Ureter (tissue), 1 donor: ENCODE results near the gene NPFF. TPM values are rescaled to one million over a fixed set of nuclear protein-coding genes. Genes with fewer than 3 reads are reported as not detected.
A peak's percentile ranks its signal among the peaks of the same experiment; 100 is the strongest.

Experiments used
- DNase-seq: peaks from one replicate; pipeline ENCODE4 v3.0.0-alpha.2; 2020; ENCODE audit warnings: low spot score
- total RNA-seq: library from RNA; stranded (reverse); gene quantifications from one replicate; pipeline ENCODE4 v1.2.4, GENCODE V29; 2023
- donor health status: DM: yes; HTN: yes; CAD: no.

The NPFF gene
- total RNA-seq, 1 donor from 2014 or later, result not detected

DNA sequence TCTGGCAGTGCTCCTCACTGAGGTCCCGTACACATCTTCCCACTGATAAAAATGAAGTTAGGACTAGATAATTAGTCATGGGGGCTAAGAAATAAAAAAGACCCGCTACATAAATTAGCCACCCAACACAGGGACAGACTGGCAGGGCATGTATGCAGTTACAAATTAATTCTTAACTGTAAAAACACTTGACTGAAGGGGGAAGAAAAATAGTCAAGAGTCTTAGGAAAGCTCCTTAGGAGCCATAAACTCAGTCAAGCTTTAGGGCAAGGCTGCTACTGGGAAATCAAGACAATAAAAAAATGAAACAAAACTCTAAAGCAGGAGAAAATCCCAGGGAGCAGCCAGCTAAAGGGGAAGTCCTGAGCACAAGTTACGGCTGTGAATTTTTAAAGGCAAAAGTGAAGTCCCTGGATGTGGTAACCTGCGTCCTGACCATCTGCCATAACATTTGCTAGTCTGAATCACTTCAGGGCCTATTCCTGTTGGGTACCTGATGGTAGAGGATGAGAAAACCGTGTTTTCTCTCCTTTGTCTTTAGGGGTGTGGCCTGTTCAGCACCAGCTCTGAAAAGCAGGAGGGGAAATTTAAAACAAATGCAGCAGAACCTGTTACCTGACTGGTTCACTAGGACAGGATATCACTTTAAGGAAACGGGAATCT, 7.5 kb upstream of the NPFF start:
- DNase-seq, result no peak

DNA sequence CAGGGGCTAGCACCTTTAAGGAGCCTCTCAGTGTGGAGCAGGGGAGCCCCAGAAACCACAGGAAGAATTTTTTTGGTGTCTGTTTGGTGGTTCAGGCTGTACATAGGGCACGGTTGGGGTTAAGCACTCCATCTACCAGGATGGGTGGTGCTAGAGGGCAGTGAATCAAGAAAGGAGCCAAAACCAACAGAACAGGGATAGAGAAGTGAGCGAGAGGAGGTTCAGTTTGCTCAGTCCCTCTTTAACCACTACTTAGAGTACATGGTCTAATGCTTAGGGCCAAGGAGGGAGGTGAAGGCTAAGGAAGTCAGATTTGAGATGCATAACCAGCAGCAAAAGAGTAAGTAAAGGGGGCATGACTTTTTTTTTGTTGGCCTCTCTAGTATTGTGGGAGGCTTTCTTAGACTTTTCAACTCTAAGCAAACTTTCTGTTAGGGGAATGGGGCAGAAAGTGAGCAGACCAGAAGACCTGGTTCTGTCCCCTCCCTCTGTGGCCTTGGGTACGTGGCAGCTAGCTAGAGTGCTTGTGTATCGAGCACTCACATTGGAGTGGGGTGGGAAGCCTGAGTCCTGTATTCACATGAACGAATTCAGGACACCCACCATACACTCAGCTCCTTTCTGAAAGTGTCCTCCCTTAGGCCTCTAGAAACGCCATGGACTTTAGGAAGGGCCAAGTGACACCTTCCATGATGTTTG, 6.6 kb upstream of the NPFF start:
- no peak for DNase-seq

DNA sequence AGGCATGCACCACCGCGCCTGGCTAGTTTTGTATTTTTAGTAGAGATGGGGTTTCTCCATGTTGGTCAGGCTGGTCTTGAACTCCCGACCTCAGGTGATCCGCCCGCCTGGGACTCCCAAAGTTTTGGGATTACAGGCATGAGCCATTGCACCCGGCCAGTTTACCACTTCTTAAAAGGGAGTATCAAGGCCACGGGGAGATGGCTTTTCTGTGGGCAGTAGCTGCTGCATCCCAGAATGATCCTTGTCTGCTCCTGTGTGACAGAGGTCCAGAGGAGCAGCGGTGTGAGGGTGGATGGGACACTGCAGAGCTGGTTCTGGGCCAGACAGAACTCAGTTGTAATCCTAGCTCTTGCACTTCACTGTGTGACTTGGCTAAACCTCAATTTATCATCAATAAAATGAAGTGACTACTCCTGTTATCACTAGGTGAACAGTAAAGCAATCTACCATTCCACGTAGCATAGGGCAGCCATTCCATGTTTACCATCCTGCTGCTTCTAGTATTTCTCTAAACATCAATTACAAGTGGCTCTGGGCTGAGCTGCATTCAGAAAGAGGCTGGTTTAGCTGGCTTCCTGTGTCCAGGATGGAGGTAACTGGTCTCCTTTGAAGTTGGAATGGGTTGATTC, 3.0 kb upstream of the NPFF start:
- no peak for DNase-seq

DNA sequence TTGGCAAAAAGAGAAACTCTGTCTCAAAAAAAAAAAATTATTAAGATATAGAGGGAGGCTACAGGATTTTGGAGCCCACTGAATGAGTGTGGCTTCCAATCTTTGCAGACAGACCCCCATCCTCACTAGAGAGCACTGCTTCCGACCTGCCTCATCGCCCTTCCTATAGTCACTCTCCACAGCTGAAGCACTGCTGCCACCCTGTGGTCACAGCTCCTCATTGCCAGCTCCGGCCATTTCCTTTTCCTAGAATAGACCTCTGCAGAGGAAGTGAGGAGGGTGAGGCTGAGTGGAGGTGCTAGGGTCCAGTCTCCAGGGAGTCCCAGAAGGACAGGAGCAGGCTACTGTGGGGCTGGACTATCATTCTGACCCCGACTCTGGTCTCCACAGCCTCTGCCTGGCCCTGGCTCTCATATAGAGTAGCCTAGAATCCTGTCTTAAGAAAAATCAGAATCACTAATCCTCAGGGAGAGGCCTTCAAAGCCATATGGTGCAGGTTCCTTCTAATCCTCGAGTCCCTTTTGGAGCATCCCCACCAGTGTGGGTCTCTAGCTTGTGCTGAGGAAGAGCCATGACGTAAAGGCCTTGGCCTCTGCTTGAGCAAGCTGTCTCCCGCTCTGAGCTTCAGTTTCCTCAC, 1.4 kb upstream of the NPFF start:
- DNase-seq, result peak; percentile 90

DNA sequence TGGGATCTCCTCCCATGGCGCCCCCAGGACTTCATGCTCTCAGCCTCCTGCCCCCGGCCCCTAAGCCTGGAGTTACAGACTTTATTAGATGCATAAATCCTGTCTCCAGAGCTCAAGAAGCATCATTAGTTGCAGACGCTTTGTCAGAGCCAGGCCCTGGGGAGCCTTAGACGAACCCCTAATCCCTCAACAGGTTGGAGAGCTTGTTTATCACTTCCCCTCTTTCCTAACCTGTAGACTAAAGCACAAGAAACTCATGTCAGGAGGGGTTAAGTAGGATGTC, 260 bp upstream of the NPFF start:
- DNase-seq, result no peak

DNA sequence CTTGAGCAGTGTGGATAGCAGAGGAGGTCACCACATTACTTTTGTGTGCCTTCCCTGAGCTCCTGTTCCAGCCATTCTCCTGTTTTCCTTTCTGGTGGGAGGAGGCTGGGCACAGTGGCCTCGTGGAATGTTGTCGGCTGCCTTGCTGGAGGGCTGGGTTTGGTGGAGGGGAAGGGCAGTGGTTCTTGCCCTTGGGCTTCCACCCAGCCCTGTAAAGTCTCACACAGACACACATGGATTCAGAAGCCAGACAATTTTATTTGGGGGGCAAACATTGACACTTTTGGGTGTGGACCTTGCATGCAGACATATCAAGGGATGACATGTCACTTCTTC, 866 bp downstream of the NPFF start:
- DNase-seq, result no peak

DNA sequence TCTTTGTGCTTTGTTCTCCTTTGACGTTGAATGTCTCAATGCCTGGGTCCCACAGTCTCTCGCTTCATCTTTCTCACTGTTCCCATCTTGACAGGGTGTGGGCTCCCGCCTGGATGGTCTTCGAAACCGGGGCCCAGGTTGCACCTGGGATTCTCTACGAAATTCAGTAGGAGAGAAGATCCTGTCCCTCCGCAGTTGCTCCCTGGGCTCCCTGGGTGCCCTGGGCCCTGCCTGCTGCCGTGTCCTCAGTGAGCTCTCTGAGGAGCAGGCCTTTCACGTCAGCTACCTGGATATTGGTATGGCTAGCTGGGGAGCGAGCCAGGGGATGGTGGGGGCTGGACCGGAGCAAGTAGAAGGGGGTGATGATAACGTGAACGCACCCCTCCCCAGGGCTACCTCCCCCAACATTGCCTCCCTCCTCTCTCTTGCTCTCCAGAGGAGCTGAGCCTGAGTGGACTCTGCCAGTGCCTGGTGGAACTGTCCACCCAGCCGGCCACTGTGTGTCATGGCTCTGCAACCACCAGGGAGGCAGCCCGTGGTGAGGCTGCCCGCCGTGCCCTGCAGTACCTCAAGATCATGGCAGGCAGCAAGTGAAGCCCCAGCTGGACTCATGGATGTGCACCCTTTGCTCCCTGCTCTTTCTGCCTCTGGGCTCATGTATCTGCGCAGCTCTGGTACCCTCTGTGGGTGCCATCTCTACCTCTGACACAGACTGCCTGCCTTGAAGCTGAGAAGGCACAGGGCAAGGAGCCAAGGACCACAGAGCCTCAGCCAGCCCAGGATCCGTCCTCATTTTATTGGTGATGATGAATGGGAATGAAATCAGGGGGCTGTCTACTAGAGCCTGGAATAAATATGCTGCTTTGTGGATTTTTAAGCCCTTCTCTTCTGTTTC, 1.5 kb downstream of the NPFF start:
- no peak for DNase-seq

DNA sequence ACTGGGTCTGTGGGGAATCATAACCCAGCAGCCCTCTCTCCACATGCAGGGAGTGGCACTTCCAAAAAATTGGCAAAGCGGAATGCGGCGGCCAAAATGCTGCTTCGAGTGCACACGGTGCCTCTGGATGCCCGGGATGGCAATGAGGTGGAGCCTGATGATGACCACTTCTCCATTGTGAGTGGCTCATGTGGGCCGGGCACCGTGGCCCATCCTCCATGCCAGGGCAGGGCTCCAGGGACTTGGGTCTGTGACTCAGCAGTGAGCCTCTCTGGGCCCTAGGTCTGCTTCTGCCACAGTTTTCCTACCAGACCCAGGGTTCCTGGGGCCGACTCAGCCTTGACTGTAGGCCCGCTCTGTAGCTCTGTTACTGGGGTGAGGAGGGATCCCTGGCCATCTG, 2.2 kb downstream of the NPFF start:
- DNase-seq, result no peak

DNA sequence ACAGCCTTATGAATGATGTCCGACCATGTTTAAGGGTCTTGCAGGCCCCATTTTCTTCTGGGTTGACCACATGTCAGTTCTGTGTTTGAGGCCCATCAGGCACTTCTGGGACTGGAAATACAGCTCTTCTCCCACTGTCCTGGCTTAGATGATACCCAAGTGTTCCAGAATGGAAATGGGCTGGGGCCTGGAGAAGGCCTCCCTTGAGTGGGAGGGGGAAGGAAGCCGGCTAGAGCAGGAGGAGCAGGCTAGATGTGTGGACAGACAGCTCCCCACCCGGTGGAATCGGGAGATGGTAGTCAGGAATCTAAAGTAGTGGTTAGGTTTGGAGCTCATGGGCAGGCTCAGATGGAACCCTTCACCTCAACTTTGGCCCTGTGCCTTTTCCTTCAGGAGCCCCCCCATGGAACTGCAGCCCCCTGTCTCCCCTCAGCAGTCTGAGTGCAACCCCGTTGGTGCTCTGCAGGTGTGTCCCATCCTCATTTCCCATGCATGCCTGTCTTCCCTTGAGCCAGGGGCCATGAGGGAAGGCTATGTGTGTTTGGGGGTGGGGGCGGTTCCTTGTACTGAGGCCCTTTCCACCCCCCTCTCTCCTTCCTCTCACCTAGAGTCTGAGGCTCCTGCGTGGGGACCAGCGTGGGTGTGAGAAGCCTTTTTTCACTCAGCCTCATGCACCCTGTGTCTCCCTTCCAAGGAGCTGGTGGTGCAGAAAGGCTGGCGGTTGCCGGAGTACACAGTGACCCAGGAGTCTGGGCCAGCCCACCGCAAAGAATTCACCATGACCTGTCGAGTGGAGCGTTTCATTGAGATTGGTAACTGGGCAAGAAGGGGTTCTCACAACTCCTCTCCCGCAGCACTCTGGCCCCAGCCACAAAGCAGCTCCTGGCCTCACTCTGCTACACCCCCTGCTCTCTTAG, 3.0 kb downstream of the NPFF start:
- DNase-seq, result no peak

DNA sequence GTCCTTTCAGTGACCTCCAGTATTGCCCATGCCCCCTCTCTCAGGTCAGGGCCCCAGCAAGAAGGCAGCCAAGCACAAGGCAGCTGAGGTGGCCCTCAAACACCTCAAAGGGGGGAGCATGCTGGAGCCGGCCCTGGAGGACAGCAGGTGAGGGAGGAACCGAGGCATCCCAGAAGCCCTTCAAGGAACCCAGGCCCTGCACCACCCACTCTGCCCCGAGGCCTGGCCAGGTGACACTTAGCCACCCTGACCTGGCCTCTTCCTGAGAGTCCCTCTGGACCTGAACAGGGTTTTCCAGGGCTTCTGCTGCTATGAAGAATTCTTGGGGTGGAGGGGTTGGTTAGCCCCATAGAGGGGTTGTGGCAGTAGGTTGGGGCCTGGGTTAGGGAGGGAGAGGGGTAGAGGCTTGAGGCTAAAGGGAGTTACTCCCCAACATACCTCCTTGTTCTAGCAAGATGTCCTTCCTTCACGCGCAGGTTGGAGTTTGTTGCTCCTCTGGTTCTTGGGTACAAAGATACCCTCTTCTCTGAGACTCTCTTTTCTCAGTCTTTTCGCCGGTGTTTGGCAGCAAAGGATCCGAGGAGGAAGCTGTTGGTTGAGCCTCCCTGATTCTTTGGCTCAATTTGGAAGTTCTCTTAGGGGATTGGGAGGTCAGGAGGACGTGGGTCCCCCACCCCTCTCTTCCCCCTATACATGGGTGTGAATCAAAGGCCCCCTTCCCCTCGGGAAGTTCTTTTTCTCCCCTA, 4.1 kb downstream of the NPFF start:
- DNase-seq, result no peak

DNA sequence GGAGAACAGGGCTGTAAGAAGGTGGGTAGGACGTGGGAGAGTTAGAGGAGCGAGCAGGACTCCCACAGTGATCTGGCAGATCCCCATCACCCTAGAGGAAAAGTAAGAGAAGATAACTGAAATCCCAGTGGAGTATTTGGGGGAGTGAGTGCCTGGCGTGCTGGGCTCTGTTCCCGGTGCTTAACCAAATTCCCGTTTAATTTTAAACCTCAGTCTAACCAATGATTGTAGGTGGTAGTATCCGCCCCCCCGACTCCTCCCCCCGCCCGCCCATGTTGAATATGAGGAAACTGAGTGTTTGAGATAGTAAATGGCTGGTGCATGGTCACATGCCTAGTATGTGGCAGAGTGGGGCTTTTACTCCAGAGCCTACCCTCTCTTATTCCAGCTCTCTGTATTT, 5.0 kb downstream of the NPFF start:
- DNase-seq, result no peak

DNA sequence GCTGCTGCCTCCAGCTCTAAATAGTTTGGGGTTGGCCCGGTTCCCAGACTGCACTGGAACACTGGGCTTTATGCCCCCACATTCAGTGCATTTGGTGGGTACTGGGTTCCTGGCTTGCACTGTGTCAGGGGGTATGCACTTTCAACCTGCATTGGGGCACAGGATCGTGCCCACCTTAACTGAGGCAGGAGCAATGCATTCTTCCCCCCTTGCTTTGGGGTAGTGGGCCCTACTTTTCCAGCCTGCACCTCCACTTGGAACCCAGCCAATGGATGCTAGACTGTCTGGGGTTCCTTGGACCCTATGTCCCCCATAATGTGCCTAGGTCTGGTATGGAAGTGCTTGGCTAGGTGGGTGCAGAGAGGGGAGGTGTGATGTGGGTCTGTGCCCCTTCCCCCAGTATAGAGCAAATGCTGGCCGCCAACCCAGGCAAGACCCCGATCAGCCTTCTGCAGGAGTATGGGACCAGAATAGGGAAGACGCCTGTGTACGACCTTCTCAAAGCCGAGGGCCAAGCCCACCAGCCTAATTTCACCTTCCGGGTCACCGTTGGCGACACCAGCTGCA, 5.6 kb downstream of the NPFF start:
- DNase-seq, result no peak

DNA sequence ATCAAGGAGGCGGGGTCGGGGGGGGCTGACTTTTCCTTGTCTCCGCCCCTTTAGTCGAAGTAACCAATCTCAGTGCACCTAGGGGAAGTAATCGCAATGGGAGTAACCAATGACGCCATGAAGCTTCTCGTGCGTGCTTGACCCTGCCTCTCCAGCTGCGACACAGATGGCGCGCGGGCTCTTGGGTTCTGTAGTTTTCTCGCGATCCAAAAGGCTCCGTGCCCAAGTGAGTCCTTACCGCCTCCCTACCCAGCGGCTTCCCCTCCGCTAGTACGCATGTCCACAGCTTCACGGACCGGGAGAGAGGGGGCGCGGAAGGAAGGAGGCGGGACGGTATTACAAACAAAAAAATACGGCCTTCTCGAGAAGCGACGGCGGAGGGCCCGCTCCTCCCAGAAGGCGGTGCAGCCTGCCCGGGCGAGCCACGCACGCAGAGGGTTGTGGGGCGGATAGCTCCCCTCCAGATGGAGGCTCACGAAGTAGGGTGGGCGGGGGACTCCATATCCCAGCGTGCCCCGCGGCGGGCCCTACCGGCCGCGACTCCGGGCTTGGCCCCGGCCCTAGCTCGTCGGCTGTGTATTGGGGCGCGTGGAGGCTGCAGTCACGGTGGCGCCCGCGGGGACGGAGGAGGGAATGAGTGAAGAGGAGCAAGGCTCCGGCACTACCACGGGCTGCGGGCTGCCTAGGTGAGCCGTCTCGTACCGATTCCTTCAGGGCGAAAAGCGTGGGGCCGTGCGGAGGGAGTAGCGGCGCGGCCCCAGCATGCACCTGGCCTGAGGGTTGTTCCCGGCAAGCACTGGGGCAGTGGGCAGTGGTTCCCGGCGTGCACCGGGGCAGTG, 6.3 kb downstream of the NPFF start, which contains the start of gene TARBP2:
TARBP2 (plus strand) TSS at position 508 of the 839 bp plus-strand sequence; CDS start at position 634, 126 bp downstream.
- peak; percentile 100 for DNase-seq

DNA sequence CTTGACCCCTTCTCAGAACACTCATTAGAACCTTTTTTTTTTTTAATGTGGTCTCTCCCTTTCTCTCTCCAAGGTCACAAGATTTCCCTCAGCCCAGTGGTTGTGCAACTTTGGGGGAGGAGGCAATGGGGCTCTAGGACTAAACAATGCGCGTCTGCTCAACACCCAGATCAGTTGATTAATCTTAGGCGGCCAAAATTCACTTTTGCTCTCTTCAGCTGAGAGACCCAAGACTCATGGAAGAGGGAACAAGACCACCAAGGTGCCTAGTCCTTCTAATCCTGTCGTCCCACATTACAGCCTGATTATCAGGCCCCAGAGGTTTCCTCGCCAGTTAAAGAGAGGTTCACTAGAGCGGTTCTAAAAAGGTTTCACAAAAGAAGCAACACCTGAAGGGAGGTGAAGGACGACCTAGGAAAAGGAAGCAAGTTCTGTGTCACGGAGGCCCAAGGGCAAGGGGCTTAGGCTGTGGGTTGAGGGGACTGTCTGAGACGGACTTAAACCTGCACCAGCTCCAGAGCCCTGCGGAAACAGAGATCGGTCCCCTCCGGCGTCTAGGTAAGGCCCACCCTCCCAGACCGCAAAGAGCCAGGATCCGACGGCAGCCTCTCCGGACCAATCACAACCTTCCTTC, 7.0 kb downstream of the NPFF start:
- DNase-seq, result peak; percentile 81

DNA sequence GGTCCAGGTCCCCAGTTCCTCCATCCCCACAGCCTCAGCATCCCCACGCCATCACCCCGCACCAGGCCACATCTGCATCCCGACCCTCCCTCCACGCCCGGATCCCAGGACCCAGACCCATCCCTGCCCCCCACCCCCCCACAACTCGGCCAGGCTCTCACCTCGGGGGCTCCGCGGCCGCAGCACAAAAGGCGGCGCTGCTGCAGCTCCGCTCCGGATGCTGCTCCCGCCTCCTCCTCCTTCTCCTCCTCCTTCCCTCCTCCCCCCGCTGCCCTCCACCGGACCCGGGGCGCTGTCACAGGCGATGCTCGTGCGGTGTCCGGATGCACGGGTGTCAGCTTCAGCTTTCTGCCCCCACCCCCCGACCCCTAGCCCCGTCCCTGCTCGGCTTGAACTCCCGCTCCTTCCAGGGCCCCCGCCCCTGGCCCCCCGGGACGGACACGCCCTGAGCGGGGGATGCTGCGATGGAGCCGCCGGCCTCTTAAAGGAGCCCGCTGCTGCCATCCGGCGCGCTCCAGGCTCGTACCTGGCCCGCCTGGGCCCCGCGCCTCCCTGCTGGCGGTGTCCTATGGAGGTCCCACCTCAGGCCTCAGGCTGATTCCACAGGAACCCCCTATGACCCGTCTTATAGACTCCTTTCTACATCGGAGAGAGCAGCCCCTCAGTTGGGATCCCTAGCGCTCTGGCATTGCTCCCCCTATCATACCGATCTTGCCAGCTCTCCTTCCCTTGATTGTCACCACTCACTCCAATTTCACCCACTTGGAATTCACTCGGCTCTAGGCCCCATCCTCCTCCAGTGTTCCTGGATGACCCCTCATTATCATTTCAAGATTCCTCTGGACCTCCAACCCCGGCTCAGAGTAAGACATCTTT, 7.8 kb downstream of the NPFF start, which contains the start of gene MAP3K12:
MAP3K12 (minus strand) TSS at position 193 of the 876 bp plus-strand sequence. CDS start 12,067 bp downstream, outside the sequence.
- DNase-seq, result peak; percentile 84

DNA sequence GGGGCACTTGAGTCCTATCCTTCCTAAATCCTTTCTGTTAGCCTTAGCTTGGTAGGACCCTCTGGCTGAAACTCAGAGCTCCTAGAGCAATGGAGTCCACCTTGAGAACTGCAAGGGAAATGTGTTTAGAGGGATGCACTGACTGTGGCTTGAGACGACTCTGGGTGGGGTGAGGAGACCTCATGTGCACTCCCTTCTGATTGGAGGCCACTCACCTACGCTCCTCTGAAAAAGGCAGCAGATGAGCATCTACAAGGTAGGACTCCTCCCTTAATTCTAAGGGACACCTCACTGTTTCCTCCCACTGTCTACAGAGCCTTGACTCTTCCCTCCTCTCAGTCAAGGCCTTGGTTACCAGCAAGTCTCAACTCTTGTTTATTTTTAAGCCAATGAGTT, 9.1 kb downstream of the NPFF start:
- no peak for DNase-seq

DNA sequence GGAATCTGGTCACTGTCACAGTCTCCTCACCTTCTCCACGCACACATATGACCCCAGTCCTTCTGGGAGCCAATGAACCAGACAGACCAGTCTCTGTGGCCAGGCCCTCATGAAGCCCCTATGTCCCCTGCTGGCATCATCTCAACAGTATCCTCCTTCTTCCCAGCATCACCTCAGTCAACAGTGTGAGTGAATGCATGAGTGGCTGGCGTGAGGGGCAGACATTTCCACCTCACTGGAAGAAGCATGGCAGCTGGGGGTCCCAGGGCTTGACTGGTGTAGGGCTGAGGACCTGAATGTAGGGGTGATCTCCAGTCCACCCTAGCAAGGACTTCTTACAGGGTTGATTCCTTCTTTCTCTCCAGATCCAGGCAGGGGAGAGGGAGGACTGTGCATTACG, 9.8 kb downstream of the NPFF start:
- DNase-seq, result no peak
